ENCODE data around the gene LASP1.

The LASP1 gene

GRCh38 chr17:38914741-38915638 lies 45.1 kb downstream of the LASP1 start:
- H3K9me2 ChIP-seq (replicated peaks; ENCODE audit: control insufficient read depth, low read length): no peaks in the 10 kb centered on the region
- H3K27me3 ChIP-seq (ENCODE audit: control insufficient read depth, low read length): no peaks in the 10 kb centered on the region
- no peak for TF ChIP-seq EZH2phosphoT487 (IDR thresholded peaks at IDR 0.05; ENCODE audit: borderline replicate concordance, low read length)
- peak; percentile 15 for TF ChIP-seq CTCF (IDR thresholded peaks at IDR 0.05; ENCODE audit: low read depth, low read length, poor library complexity, severe bottlenecking)
- no peaks in the 10 kb centered on the region for H3K4me1 ChIP-seq (ENCODE audit: control insufficient read depth, low read length)
- H3K27ac ChIP-seq (ENCODE audit: low read depth, low read length): no peak overlapping the region
- no peaks in the 10 kb centered on the region; the same call in 1 of the 2 replicates for H3F3A ChIP-seq (ENCODE audit: control insufficient read depth, insufficient read depth)
- H3K79me2 ChIP-seq (ENCODE audit: control insufficient read depth, low read length): no peaks in the 10 kb centered on the region
- peaks cover 53% of the 10 kb centered on the region for H3K36me3 ChIP-seq (ENCODE audit: control insufficient read depth, low read length)
- H4K20me1 ChIP-seq (ENCODE audit: control insufficient read depth, insufficient read depth, low read depth, low read length): no peaks in the 10 kb centered on the region
- no peak overlapping the region for H3K4me3 ChIP-seq (ENCODE audit: low read length)
- no peaks in the 10 kb centered on the region for H3K9me3 ChIP-seq (ENCODE audit: control insufficient read depth, insufficient read depth, low read length)
- no peak overlapping the region for H3K4me2 ChIP-seq (ENCODE audit: low read length)

GRCh38 chr17:38915639-38915995 lies 45.8 kb downstream of the LASP1 start:
- TF ChIP-seq CTCF (IDR thresholded peaks at IDR 0.05; ENCODE audit: low read depth, low read length, poor library complexity, severe bottlenecking): no peak
- no peak for TF ChIP-seq EZH2phosphoT487 (IDR thresholded peaks at IDR 0.05; ENCODE audit: borderline replicate concordance, low read length)
- Histone ChIP-seq H3K4me1 (ENCODE audit: control insufficient read depth, low read length) (0 out of 2 replicates have a peak, but pooled peaks cover 3% of the 10 kb centered on the region), H3K27ac (ENCODE audit: low read depth, low read length) (no peak overlapping the region), H3K36me3 (ENCODE audit: control insufficient read depth, low read length) (peaks cover 53% of the 10 kb centered on the region), H3K9me3 (ENCODE audit: control insufficient read depth, insufficient read depth, low read length) (no peaks in the 10 kb centered on the region), H3K4me3 (ENCODE audit: low read length) (no peak overlapping the region), H3K9me2 (replicated peaks; ENCODE audit: control insufficient read depth, low read length) (no peaks in the 10 kb centered on the region), H3K79me2 (ENCODE audit: control insufficient read depth, low read length) (no peaks in the 10 kb centered on the region), H4K20me1 (ENCODE audit: control insufficient read depth, insufficient read depth, low read depth, low read length) (no peaks in the 10 kb centered on the region), H3K27me3 (ENCODE audit: control insufficient read depth, low read length) (no peaks in the 10 kb centered on the region), H3K4me2 (ENCODE audit: low read length) (no peak overlapping the region), H3F3A (ENCODE audit: control insufficient read depth, insufficient read depth) (no peaks in the 10 kb centered on the region; the same call in 1 of the 2 replicates)

- Histone ChIP-seq H3K9me3 (ENCODE audit: control insufficient read depth, insufficient read depth, low read length) (no peaks in the 10 kb centered on the region), H3K4me3 (ENCODE audit: low read length) (no peak overlapping the region), H3F3A (ENCODE audit: control insufficient read depth, insufficient read depth) (no peaks in the 10 kb centered on the region; the same call in 1 of the 2 replicates), H3K27ac (ENCODE audit: low read depth, low read length) (no peak overlapping the region), H4K20me1 (ENCODE audit: control insufficient read depth, insufficient read depth, low read depth, low read length) (no peaks in the 10 kb centered on the region), H3K79me2 (ENCODE audit: control insufficient read depth, low read length) (no peaks in the 10 kb centered on the region), H3K27me3 (ENCODE audit: control insufficient read depth, low read length) (no peaks in the 10 kb centered on the region), H3K9me2 (replicated peaks; ENCODE audit: control insufficient read depth, low read length) (no peaks in the 10 kb centered on the region), H3K4me2 (ENCODE audit: low read length) (no peak overlapping the region), H3K36me3 (ENCODE audit: control insufficient read depth, low read length) (peaks cover 53% of the 10 kb centered on the region), H3K4me1 (ENCODE audit: control insufficient read depth, low read length) (peaks cover 9% of the 10 kb centered on the region)
- no peak for TF ChIP-seq EZH2phosphoT487 (IDR thresholded peaks at IDR 0.05; ENCODE audit: borderline replicate concordance, low read length)
- TF ChIP-seq CTCF (IDR thresholded peaks at IDR 0.05; ENCODE audit: low read depth, low read length, poor library complexity, severe bottlenecking): no peak
Measured at GRCh38 chr17:38916771-38917170, 46.9 kb downstream of the LASP1 start.

Data from DOHH2 (cell line).